ENCODE results near the gene FILIP1. TPM values are rescaled to one million over a fixed set of nuclear protein-coding genes. Genes with fewer than 3 reads are reported as not detected.

The FILIP1 gene
- total RNA-seq, 1 donor from 2014 or later = 2.0 TPM

DNA sequence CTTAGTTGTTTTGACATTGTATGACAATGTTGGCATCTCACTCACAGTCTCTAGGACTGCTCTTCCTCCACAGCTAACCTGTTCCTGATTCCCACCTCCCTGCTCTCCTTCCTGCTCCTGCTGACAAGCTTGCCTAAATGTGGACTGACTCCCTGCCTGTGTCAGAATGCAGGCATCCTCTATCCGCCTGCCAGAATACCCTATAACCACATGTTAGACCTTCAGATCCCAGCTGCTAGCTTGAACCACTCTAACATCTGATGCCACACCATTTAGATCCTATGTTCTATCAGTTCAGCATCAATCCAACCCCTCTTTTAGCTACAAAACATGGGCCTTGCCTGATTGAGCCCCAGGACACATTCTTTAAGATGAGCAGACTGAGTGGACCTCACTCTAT lies 12.2 kb downstream of the FILIP1 start:
- Histone ChIP-seq H3K27me3 (ENCODE audit: insufficient read depth, low read length) (no peaks in the 10 kb centered on the region), H4K20me1 (ENCODE audit: insufficient read depth, low read length) (no peaks in the 10 kb centered on the region), H3K79me2 (ENCODE audit: insufficient read depth, low read length) (no peaks in the 10 kb centered on the region), H3K9me3 (ENCODE audit: insufficient read depth, low read depth, low read length) (no peaks in the 10 kb centered on the region), H3K4me3 (ENCODE audit: insufficient read depth, low read depth, low read length) (no peak overlapping the region), H3K4me2 (ENCODE audit: low read length) (no peak overlapping the region), H3K4me1 (ENCODE audit: insufficient read depth, low read length) (no peaks in the 10 kb centered on the region), H3K27ac (ENCODE audit: low read depth, low read length) (no peak overlapping the region), H3K36me3 (ENCODE audit: insufficient read depth, low read length) (no peaks in the 10 kb centered on the region), H3K9ac (ENCODE audit: low read length) (no peak overlapping the region), H2AFZ (ENCODE audit: low read depth, low read length) (no peak overlapping the region)
- no peaks in the 10 kb centered on the region for H3K36me3 Mint-ChIP-seq (ENCODE audit: low read depth, unreplicated experiment)
- H3K27ac Mint-ChIP-seq (ENCODE audit: unreplicated experiment) = peak overlapping the region; percentile 79
- peaks cover 13% of the 10 kb centered on the region for H3K4me1 Mint-ChIP-seq (ENCODE audit: low read depth, unreplicated experiment)
- no peaks in the 10 kb centered on the region for H3K27me3 Mint-ChIP-seq (ENCODE audit: low read depth, unreplicated experiment)
- TF ChIP-seq, protein P1, sequence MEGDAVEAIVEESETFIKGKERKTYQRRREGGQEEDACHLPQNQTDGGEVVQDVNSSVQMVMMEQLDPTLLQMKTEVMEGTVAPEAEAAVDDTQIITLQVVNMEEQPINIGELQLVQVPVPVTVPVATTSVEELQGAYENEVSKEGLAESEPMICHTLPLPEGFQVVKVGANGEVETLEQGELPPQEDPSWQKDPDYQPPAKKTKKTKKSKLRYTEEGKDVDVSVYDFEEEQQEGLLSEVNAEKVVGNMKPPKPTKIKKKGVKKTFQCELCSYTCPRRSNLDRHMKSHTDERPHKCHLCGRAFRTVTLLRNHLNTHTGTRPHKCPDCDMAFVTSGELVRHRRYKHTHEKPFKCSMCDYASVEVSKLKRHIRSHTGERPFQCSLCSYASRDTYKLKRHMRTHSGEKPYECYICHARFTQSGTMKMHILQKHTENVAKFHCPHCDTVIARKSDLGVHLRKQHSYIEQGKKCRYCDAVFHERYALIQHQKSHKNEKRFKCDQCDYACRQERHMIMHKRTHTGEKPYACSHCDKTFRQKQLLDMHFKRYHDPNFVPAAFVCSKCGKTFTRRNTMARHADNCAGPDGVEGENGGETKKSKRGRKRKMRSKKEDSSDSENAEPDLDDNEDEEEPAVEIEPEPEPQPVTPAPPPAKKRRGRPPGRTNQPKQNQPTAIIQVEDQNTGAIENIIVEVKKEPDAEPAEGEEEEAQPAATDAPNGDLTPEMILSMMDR (IDR thresholded peaks at IDR 0.05; ENCODE audit: insufficient read depth, low read depth, low read length) = no peak
- no peak for TF ChIP-seq EZH2 (IDR thresholded peaks at IDR 0.05; ENCODE audit: insufficient read depth, low read length)
- H3K9me3 Mint-ChIP-seq (ENCODE audit: unreplicated experiment) = no peaks in the 10 kb centered on the region
- no peak for FAIRE-seq
- H3K4me3 Mint-ChIP-seq (ENCODE audit: unreplicated experiment) = no peak overlapping the region
- peak; percentile 15 for DNase-seq (ENCODE audit: low read depth)

GRCh38 chr6:75480425-75480824 lies 13.2 kb downstream of the FILIP1 start:
- Histone ChIP-seq H3K27ac (ENCODE audit: low read depth, low read length) (no peak overlapping the region), H3K27me3 (ENCODE audit: insufficient read depth, low read length) (no peaks in the 10 kb centered on the region), H4K20me1 (ENCODE audit: insufficient read depth, low read length) (no peaks in the 10 kb centered on the region), H3K9ac (ENCODE audit: low read length) (no peak overlapping the region), H3K9me3 (ENCODE audit: insufficient read depth, low read depth, low read length) (no peaks in the 10 kb centered on the region), H3K4me1 (ENCODE audit: insufficient read depth, low read length) (no peaks in the 10 kb centered on the region), H3K4me3 (ENCODE audit: insufficient read depth, low read depth, low read length) (no peak overlapping the region), H3K4me2 (ENCODE audit: low read length) (no peak overlapping the region), H3K79me2 (ENCODE audit: insufficient read depth, low read length) (no peaks in the 10 kb centered on the region), H3K36me3 (ENCODE audit: insufficient read depth, low read length) (no peaks in the 10 kb centered on the region), H2AFZ (ENCODE audit: low read depth, low read length) (no peak overlapping the region)
- no peak overlapping the region for H3K27ac Mint-ChIP-seq (ENCODE audit: unreplicated experiment)
- no peaks in the 10 kb centered on the region for H3K9me3 Mint-ChIP-seq (ENCODE audit: unreplicated experiment)
- no peaks in the 10 kb centered on the region for H3K27me3 Mint-ChIP-seq (ENCODE audit: low read depth, unreplicated experiment)
- H3K36me3 Mint-ChIP-seq (ENCODE audit: low read depth, unreplicated experiment) = no peaks in the 10 kb centered on the region
- H3K4me1 Mint-ChIP-seq (ENCODE audit: low read depth, unreplicated experiment) = peaks cover 13% of the 10 kb centered on the region
- DNase-seq (ENCODE audit: low read depth) (peak; percentile 34), FAIRE-seq (no peak)
- TF ChIP-seq, protein P1 (IDR thresholded peaks at IDR 0.05; ENCODE audit: insufficient read depth, low read depth, low read length) = no peak
- no peak for TF ChIP-seq EZH2 (IDR thresholded peaks at IDR 0.05; ENCODE audit: insufficient read depth, low read length)
- no peak overlapping the region for H3K4me3 Mint-ChIP-seq (ENCODE audit: unreplicated experiment)

DNA sequence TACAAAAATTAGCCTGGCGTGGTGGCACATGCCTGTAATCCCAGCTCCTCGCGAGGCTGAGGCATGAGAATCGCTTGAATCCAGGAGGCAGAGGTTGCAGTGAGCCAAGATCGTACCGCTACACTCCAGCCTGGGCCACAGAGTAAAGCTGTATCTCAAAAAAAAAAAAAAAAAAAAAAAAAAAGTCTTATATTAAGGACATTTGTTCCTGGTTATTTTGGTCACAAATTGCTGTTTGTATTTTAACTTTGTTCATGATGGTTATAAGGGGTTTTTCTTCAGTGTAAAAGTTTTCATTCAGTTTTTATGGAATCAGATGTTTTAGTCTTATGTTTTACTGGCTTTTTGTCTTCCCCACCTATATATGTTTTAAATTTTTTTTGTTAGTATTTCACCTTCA lies 13.9 kb downstream of the FILIP1 start:
- H3K36me3 Mint-ChIP-seq (ENCODE audit: low read depth, unreplicated experiment) = no peaks in the 10 kb centered on the region
- Histone ChIP-seq H3K9me3 (ENCODE audit: insufficient read depth, low read depth, low read length) (no peaks in the 10 kb centered on the region), H4K20me1 (ENCODE audit: insufficient read depth, low read length) (no peaks in the 10 kb centered on the region), H3K9ac (ENCODE audit: low read length) (no peak overlapping the region), H3K27me3 (ENCODE audit: insufficient read depth, low read length) (no peaks in the 10 kb centered on the region), H3K4me2 (ENCODE audit: low read length) (no peak overlapping the region), H3K27ac (ENCODE audit: low read depth, low read length) (no peak overlapping the region), H3K4me1 (ENCODE audit: insufficient read depth, low read length) (no peaks in the 10 kb centered on the region), H2AFZ (ENCODE audit: low read depth, low read length) (no peak overlapping the region), H3K36me3 (ENCODE audit: insufficient read depth, low read length) (no peaks in the 10 kb centered on the region), H3K79me2 (ENCODE audit: insufficient read depth, low read length) (no peaks in the 10 kb centered on the region), H3K4me3 (ENCODE audit: insufficient read depth, low read depth, low read length) (no peak overlapping the region)
- no peak overlapping the region for H3K27ac Mint-ChIP-seq (ENCODE audit: unreplicated experiment)
- TF ChIP-seq EZH2 (IDR thresholded peaks at IDR 0.05; ENCODE audit: insufficient read depth, low read length) = no peak
- TF ChIP-seq, protein P1 (IDR thresholded peaks at IDR 0.05; ENCODE audit: insufficient read depth, low read depth, low read length) = no peak
- H3K4me1 Mint-ChIP-seq (ENCODE audit: low read depth, unreplicated experiment) = peaks cover 13% of the 10 kb centered on the region
- no peak for FAIRE-seq
- H3K4me3 Mint-ChIP-seq (ENCODE audit: unreplicated experiment) = no peak overlapping the region
- no peaks in the 10 kb centered on the region for H3K27me3 Mint-ChIP-seq (ENCODE audit: low read depth, unreplicated experiment)
- no peak for DNase-seq (ENCODE audit: low read depth)
- H3K9me3 Mint-ChIP-seq (ENCODE audit: unreplicated experiment) = no peaks in the 10 kb centered on the region
